HG02943 (cell line): ENCODE results near the gene JDP2.
"Not testable (repeated sequence)": the region's sequence is repeated elsewhere in the genome, so short reads cannot be mapped to it uniquely, and the experiment has no call there.

ENCODE experiments used
- ATAC-seq: cut with Tn5 transposase; IDR thresholded peaks from one replicate; pipeline ENCODE4 v1.9.1; 2021; ENCODE audit warnings: mild to moderate bottlenecking, low read depth, moderate library complexity; ENCODE audit not compliant: unreplicated experiment

The JDP2 gene

DNA sequence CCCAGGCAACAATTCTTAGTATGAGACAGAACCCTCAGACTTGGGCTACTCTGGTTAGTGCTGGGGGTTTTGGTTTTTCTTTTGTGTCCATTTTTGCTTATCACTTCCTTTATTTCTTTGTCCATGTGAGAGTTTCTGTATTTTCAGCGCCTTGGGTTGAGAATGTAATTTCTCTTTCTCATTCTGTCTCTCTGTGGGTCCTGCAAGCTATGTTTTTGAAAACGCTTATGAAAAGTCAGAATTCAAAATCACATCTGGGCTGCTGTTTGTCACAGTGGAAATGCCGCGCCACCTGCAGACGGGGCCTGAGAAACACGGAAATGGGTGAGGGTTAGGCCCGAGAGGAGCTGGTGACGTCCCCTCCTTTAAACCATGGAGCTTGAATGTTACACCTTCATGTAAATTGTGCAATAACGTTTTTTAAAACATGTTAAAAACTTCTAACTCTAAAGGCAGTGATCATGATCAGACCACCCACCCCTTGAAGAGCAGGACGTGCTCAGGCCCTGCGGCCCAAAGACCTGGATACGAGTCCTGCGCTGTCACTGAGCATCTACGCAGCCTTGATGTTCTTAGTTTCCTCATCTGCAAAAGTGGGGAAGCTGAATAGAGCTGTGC lies 26.1 kb downstream of the JDP2 start:
- ATAC-seq, result no peak

DNA sequence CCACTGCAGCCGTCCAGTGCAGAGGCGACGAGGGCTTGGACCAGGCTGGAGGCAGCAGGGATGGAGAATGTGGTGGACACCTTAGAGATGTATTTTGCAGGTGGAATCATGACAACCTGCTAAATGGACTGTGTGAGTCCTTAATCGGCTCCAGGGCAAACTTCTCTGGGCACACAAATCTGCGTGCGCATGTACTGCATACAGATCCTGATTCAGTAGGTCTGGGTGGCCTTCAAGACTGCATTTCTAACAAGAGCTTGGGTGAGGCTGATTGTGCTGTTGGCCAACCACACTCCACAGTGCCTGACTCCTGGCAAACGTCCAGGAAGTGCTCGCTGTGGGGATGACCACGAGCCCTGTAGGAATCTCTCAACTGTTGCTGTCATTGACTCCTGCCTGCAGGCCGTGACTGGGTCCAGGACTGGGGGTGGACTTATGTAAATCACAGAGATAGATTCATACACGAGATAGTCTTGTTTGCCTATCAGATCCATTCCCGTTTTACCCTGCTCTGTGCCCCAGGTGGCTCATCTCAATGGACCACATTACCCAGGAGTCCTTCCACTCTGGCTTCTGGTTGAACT lies 27.2 kb downstream of the JDP2 start:
- ATAC-seq, result no peak

DNA sequence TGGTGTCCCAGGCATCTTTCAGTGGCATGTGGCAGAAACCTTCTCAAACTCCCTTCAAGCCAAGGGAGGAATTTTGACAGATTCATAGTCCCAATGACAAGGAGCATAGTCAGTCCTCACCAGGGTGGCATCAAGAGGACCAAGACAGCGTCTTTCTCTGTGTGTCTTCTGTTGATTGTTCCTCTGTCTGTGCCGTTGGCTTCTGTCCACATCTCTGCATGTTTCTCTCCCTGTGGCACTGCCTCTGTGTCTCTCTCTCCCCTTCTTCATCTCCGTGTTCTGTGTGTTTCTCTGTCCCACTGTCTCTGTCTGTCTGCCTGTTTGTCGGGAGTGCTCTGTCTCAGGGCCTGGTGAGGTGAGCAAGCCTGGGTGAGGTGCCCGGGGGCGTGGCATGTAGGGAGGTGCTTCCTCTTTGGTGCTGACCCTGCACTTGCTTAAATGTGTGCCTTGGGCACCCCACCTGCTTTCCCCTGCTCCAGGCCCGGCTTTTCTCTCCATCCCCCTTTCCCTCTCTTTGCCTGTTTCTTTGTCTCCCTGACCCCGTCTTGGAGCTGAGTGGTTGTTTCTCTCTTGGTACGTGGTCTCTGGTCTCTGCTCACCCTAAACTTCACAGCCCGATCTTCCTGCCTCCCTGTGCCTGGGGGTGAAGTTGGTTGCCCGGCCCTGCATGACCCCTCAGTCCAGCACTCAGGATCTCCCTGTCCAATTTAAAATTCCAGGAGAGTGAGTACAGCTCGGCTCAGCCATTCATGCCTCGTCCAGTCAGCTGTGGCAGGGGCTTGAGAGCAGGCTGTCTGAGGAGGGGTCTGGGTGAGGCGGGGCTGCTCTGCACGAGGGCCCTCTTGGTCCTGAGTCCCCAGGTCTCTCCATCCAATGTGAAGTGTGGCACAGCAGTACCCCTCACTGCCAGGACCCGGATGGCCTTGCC lies 28.5 kb downstream of the JDP2 start:
- no peak for ATAC-seq

DNA sequence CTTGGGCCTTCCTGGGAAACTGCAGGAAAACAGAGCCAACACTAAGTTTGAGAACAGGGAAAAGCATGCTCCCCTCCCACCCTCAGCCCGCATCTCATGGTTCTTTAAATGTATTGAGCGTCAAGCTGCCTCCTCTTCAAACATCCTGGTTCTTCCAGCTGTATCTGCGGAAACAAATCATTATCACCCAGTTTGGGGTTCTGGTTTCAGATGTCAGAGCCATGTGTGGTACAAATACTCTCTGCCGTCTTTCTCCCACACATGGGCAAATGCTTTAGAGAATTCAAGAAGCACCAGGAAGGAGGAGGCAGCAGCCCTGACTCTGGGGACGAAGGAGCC lies 29.1 kb downstream of the JDP2 start:
- no peak for ATAC-seq

DNA sequence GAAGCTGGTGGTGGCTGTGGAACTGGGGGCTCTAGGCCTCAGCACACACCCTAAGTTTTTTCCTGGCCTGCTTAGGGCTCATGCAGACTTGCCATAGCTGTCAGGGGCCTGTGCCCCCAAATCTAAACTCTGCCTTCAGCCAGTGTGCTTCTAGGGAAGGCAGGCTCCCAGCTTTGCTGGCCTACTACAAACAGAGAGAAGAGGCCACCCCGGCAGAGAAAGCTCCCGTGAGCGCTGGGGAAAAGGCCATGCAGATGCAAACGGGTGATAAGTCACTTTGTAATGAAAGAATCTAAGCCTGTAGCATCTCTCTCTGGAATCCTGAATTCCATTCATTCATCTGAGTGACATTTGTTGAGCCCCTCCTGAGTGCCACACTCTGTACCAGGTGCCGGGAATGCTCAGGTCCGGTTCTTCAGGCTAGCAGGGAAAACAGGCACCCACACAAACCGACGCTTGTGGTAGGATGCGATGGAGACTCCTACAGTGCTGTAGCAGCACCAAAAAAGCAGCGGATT lies 29.9 kb downstream of the JDP2 start:
- ATAC-seq, result no peak

DNA sequence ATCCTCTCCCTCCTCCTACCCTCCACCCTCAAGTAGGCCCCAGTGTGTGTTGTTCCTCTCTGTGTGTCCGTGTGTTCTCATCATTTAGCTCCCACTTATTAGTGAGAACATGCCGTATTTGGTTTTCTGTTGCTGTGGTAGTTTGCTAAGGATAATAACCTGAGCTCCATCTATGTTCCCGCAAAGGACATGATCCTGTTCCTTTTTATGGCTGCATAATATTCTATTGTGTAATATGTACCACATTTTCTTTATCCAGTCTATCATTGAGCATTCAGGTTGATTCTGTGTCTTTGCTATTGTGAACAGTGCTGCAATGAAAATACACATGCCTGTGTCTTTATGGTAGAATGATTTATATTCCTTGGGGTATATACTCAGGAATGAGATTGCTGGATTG lies 30.5 kb downstream of the JDP2 start:
- no peak for ATAC-seq

DNA sequence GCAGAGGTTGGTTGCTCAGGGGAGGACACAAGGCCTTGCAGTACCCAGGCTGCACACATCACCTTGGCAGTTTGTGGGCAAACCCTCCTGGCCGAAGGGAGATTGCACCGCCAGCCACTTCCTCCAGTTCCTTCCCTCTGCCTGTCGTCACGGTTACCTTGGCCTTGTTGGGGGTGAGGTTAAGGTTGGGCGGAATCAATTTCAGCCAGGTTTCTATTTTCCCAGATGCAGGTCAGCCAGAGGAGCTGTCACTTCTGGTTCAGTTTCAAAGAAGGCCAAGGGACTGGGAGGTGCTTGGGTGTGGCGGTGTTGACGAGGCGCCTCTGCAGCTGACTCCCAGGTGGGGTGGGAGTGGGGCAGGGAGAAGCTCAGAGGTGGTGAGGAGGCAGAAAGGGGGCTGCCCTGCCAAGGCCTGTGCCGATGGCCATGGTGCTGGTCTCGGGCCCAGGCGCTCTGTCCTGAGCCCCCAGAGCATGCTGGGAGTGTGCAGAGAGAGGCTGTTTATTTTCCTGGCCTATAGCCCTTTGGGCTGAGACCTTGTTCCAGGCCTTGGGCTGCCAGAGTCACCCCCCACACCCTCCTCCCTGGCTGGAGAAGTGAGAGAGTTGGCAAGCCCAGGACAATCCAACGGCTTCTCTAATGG lies 31.4 kb downstream of the JDP2 start:
- no peak for ATAC-seq

DNA sequence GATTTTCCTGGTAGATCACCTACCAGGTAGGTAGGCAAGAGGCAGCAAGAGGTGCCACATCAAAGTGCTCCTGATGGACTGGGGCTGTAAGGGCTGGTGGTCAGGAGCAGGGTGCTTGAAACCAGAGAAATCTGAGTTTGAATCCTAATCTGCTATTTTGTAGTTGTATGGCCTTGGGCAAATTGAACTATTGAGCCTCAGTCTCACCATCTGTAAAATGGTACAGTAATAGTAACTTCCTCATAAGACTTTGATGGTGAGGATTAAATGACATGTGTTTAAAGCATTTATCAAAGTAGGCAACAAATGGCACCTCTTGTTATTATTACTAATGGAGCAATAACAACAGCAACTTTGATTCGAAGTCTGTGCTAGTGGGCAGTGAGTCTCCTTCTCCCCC lies 32.0 kb downstream of the JDP2 start:
- ATAC-seq, result no peak

DNA sequence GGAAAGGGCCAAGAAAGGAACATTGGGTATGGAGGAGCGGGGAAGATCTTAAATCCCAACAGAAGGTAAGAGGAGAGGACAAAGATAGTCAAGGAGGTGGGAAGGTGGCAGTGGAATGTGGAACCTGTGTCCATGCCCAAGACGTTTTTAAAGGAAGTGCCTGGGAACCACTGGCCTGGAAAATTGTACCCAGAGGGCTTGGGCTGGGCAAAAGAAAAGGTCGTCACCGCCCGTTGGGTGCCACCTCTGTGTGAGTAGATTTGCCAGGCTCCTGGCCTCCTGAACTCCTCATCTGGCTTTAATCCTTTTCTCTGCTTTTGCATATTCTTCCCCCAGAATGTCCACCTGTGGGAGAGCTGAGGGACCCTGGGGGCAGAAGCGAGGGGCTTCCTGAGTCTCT lies 32.6 kb downstream of the JDP2 start:
- ATAC-seq, result no peak

DNA sequence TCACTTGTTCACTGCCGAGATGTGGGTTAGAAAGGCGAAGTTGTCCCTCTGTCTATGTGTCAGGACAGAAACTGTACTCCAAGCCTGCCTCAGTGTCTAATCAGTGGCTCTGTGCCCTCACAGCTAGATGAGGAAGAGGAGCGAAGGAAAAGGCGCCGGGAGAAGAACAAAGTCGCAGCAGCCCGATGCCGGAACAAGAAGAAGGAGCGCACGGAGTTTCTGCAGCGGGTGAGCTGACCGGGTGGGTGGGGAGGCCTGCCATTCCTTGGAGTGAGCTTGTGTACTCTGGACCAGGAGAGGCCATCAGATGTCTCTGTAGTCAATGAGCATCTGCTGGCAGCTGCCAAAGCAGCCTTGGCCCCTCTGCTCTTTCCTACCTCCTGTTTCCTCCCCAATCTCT lies 33.5 kb downstream of the JDP2 start:
- no peak for ATAC-seq

DNA sequence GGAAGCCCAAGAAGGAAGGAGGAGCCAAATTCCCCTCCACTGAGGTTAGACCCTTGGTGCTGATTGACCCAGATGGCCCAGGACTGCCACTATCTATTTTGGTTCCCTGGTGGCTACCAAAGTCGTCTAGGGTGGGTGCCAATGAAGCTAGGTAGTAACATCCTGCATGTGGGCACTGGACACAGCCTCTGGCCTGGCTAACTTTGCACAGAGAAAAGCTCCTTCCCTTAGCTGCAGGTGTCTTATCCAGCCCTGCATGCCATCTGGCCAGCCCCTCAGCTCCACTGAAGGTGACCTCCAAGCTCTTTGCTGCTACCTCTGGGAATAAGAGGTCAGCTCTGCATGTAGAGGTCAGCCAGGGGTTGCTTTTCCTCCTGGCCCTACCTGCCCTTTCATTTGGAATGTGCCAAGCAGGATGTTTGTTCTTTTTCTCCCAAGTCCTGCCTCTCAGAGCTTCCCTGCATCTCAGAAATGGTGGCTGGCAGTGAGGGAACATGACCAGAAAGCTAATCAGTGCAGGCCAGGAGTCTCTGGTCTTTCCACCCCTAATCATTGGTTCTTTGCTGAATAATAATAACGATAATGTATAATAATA lies 34.0 kb downstream of the JDP2 start:
- ATAC-seq, result no peak

DNA sequence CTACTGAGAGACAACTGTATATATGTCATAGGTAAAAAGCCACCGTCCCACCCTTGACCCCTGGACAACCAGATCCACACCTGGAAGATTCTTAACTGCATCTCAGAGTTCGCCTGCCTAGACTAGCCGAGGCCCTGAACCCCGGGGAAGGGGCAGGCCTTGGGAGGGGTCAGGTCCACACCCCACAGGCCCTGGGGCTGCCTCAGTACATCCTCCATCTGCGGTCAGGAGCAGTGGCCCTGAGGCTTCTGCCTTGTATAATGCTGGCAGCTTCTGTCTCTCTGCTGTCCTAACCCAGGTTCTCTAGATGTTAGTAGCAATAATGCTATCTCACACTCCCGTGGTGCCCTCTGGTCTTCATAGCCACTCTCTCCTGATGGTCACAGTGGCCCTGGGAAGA lies 36.8 kb downstream of the JDP2 start:
- no peak for ATAC-seq

DNA sequence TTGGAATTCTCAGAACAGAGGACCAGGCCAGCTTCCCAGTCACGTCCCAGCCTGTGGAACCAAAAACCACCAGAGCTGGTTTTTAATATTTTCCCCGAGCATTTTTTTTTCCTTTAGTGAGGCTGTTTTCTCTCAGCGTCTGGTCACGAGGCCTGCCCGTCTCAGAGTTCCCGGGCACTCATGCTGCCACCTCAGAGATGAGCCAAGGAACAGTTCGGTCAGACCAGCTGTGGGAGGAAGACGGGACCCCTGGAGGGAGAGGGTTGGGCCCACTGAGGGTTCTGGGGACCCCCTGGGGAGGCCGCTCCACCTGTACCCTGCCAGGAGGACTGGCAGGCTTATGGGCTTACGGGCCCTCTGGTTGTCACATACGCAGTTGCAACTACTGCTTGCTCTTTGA lies 39.9 kb downstream of the JDP2 start:
- ATAC-seq, result no peak

DNA sequence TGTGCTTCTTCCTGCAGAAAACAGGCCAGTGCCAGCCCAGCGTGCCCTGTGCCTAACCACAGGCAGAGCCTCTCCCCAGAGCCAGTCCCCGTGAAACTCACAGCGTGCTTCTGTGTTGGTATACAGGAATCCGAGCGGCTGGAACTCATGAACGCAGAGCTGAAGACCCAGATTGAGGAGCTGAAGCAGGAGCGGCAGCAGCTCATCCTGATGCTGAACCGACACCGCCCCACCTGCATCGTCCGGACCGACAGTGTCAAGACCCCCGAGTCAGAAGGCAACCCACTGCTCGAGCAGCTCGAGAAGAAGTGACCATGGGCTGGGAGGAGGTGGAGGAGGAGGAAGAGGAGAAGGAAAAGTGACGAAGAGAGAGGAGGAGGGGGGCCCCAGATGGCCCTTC lies 41.3 kb downstream of the JDP2 start:
- ATAC-seq, result no peak

DNA sequence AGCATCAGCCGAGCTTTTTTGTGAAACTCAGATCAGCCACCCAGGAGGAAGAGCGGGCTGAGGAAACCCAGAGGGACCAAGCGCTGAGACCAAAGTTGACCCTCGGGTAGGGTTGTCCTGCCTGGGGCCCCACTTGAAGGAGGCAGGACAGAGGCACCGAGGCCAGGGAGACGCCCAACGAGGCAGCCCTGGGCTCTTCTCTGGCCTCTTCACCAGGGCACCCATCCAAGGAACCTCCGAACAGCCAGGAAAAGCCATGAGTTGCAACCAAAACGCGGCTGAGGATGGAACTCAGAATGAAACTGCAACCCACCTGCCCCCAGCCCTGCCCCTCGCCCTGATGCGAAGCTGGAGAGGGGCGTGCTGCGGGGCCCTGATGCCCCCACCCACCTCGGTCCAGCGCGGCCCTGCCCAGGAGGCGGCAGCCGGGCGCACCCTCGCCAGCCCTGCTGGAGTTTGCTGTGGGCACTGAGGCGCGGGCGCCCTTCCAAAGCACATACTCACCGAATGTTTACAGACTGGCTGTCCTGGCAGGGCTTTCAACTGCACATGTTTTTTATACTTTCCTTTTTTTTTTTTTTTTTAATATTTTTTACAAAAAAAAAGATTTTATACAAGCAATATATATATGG lies 41.9 kb downstream of the JDP2 start:
- no peak for ATAC-seq

DNA sequence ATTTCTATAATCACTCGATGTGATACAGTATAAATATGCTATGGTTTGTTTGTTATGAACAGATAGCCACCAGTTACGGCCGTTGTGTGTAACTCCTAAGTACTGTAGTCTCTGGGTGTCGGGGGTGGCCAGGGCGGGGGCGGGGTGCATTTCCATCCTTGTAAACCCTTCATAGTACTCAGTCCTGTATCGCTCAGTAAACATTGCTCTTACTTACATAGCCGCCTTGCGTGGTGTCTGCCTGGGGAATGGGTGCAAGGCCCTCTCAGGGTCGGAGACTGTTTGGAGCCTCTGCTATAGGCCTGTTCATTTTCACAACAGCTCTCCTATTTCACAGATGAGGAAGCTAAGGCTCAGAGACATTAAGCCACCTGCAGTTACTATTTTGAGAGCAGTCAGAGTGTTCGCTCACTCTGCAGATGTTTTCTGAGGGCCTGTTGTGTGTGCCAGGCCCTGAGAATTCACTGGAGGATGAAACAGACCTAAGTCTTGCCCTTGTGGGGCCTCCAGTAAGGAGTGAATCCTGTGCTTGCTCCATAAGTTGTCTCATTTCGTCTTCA lies 42.5 kb downstream of the JDP2 start:
- ATAC-seq, result no peak

DNA sequence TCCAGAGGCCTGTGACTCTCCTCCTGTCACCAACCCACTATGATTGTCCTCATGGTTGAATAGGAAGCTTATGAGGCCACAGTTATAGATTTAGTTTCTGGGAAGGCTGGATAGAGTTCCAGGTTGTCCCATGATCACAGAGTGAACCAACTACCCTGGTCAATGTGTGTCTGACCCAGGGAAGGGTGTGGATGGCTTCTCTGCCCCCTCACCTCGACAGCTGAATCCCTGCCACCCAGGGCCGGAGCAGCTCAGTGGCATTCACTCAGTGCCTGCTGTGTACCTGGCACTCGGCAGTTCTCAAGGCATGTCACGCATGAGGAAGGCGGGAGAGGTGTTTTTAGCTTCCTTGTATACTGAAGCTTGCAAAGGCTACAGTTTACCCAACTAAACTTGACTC lies 43.2 kb downstream of the JDP2 start:
- no peak for ATAC-seq

DNA sequence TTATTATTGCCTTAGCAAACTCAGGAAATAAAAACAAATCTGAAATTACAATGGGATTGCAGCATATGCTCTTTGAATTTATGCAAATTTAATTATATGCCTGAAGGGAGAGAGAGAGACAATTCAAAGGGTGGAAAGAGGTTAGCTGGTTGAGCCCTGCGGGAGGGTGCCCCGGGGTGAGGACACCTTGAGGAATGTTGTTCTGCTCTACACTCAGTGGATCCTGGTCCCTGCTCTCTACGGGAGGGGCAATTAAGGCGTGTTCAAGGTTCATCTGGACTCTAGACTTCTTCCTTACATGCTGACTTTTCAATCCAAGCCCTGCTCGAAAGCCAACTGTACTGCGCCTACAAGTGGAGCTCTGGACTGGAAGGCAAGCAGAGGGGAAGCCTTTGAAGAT lies 46.3 kb downstream of the JDP2 start:
- ATAC-seq, result not testable (repeated sequence)

DNA sequence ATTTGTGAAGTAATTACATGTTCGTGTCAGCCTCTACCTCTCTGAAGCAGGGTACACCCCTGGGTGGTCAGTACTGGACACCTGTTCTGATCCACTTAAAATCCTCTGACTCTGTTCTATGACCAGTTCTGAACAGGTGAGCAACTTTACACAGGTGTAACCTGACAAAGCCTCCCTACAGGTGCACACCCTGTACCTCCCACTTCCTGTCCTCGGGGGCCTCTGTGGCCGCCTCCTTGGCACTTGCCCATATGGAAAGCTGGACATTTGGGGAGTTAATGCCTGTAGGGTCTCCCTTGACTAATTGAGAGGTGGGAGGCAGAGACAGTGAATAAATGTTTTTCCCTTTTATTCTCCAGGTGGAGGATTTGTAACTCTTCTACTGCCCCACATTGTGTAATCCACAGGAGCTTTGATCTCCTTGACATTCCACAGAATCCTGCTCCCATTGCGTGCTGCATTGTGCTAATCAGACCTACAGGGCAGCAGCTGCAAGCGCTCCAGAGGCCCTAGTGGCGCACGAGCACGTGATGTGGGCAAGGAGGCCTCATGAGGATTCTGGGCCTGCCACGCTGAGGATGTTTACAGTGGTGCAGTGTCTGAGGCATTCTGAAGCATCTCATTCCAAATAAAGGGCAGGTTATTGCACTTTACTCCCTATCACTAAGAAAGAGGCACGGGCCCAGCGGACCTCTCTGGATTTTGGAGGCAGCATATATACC lies 48.6 kb downstream of the JDP2 start:
- ATAC-seq, result no peak
